ENCODE measurements around the gene ACKR2. TPM values are rescaled to one million over a fixed set of nuclear protein-coding genes. Genes with fewer than 3 reads are reported as not detected.

Gene ACKR2
- total and polyA plus RNA-seq, 2 of the 13 experiments (the other 11 are each of a cell fraction or from before 2014, with no cell fraction given), result 1.1 to 1.9 TPM

- TF ChIP-seq, protein P1, sequence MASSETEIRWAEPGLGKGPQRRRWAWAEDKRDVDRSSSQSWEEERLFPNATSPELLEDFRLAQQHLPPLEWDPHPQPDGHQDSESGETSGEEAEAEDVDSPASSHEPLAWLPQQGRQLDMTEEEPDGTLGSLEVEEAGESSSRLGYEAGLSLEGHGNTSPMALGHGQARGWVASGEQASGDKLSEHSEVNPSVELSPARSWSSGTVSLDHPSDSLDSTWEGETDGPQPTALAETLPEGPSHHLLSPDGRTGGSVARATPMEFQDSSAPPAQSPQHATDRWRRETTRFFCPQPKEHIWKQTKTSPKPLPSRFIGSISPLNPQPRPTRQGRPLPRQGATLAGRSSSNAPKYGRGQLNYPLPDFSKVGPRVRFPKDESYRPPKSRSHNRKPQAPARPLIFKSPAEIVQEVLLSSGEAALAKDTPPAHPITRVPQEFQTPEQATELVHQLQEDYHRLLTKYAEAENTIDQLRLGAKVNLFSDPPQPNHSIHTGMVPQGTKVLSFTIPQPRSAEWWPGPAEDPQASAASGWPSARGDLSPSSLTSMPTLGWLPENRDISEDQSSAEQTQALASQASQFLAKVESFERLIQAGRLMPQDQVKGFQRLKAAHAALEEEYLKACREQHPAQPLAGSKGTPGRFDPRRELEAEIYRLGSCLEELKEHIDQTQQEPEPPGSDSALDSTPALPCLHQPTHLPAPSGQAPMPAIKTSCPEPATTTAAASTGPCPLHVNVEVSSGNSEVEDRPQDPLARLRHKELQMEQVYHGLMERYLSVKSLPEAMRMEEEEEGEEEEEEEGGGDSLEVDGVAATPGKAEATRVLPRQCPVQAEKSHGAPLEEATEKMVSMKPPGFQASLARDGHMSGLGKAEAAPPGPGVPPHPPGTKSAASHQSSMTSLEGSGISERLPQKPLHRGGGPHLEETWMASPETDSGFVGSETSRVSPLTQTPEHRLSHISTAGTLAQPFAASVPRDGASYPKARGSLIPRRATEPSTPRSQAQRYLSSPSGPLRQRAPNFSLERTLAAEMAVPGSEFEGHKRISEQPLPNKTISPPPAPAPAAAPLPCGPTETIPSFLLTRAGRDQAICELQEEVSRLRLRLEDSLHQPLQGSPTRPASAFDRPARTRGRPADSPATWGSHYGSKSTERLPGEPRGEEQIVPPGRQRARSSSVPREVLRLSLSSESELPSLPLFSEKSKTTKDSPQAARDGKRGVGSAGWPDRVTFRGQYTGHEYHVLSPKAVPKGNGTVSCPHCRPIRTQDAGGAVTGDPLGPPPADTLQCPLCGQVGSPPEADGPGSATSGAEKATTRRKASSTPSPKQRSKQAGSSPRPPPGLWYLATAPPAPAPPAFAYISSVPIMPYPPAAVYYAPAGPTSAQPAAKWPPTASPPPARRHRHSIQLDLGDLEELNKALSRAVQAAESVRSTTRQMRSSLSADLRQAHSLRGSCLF (CRISPR knock-in tag; IDR thresholded peaks at IDR 0.05; ENCODE audit: borderline replicate concordance), result no peak
- TF ChIP-seq FOXK2 (IDR thresholded peaks at IDR 0.05) (no peak), XBP1 (CRISPR knock-in tag; IDR thresholded peaks at IDR 0.05) (no peak), TGIF2 (CRISPR knock-in tag; IDR thresholded peaks at IDR 0.05) (no peak), ZMYM3 (CRISPR knock-in tag; IDR thresholded peaks at IDR 0.05) (0 out of 2 replicates have a peak, but pooled peaks have one; percentile 5), HNRNPK (IDR thresholded peaks at IDR 0.05; ENCODE audit: low read depth, low read length, poor library complexity, severe bottlenecking) (no peak), CREM (IDR thresholded peaks at IDR 0.05) (0 out of 2 replicates have a peak, but pooled peaks have one; percentile 15), CREM (CRISPR knock-in tag; IDR thresholded peaks at IDR 0.05) (no peak), POLR2AphosphoS5 (IDR thresholded peaks at IDR 0.05; ENCODE audit: low read depth, low read length) (0 out of 2 replicates have a peak, but pooled peaks have one; percentile 29), IRF2 (CRISPR knock-in tag; IDR thresholded peaks at IDR 0.05) (peak; percentile 12; the same call in 1 of the 2 replicates), TCF7 (IDR thresholded peaks at IDR 0.05; ENCODE audit: low read depth) (peak; percentile 77), IKZF5 (CRISPR knock-in tag; IDR thresholded peaks at IDR 0.05) (peak; percentile 33; the same call in 1 of the 2 replicates), KAT7 (CRISPR knock-in tag; IDR thresholded peaks at IDR 0.05; ENCODE audit: borderline replicate concordance) (0 out of 2 replicates have a peak, but pooled peaks have one; percentile 58), ATF7 (IDR thresholded peaks at IDR 0.05) (no peak), ATF7 (CRISPR knock-in tag; IDR thresholded peaks at IDR 0.05) (no peak), HDAC2 (CRISPR knock-in tag; IDR thresholded peaks at IDR 0.05) (peak; percentile 26; the same call in 1 of the 2 replicates), PCBP2 (optimal IDR thresholded peaks at IDR 0.05; ENCODE audit: low read depth, low read length, poor library complexity, severe bottlenecking) (no peak), ZNF784 (CRISPR knock-in tag; IDR thresholded peaks at IDR 0.05; ENCODE audit: borderline replicate concordance) (no peak), ZNF225 (CRISPR knock-in tag; IDR thresholded peaks at IDR 0.05) (no peak), TBP (CRISPR knock-in tag; IDR thresholded peaks at IDR 0.05) (no peak), U2AF1 (optimal IDR thresholded peaks at IDR 0.05; ENCODE audit: low read depth, low read length) (no peak)
- TF ChIP-seq, protein P2, sequence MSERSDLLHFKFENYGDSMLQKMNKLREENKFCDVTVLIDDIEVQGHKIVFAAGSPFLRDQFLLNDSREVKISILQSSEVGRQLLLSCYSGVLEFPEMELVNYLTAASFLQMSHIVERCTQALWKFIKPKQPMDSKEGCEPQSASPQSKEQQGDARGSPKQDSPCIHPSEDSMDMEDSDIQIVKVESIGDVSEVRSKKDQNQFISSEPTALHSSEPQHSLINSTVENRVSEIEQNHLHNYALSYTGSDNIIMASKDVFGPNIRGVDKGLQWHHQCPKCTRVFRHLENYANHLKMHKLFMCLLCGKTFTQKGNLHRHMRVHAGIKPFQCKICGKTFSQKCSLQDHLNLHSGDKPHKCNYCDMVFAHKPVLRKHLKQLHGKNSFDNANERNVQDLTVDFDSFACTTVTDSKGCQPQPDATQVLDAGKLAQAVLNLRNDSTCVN (CRISPR knock-in tag; IDR thresholded peaks at IDR 0.05; ENCODE audit: borderline replicate concordance), result no peak
- TF ChIP-seq, protein P3, sequence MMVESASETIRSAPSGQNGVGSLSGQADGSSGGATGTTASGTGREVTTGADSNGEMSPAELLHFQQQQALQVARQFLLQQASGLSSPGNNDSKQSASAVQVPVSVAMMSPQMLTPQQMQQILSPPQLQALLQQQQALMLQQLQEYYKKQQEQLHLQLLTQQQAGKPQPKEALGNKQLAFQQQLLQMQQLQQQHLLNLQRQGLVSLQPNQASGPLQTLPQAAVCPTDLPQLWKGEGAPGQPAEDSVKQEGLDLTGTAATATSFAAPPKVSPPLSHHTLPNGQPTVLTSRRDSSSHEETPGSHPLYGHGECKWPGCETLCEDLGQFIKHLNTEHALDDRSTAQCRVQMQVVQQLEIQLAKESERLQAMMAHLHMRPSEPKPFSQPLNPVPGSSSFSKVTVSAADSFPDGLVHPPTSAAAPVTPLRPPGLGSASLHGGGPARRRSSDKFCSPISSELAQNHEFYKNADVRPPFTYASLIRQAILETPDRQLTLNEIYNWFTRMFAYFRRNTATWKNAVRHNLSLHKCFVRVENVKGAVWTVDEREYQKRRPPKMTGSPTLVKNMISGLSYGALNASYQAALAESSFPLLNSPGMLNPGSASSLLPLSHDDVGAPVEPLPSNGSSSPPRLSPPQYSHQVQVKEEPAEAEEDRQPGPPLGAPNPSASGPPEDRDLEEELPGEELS (CRISPR knock-in tag; IDR thresholded peaks at IDR 0.05), result peak; percentile 71
Observed at GRCh38 chr3:42822828-42823227, 13.6 kb downstream of the ACKR2 start (continued).
